Posterior cingulate gyrus (tissue), 11 donors: ENCODE results near the gene GPR173.
A peak's percentile ranks its signal among the peaks of the same experiment; 100 is the strongest.

ENCODE experiments used
- DNase-seq, 10 donors: peaks; one replicate each; pipeline versions ENCODE4 v3.0.0 to v3.0.0-alpha.2; 2020 to 2021; ENCODE audit warnings: mixed read lengths in 3 of 10
- intact Hi-C: fragments of 100-400 bp; cut with DNase I; formaldehyde crosslinking; loops from one replicate; pipeline ENCODE4 v1.15.1; 2023

GPR173 gene

DNA sequence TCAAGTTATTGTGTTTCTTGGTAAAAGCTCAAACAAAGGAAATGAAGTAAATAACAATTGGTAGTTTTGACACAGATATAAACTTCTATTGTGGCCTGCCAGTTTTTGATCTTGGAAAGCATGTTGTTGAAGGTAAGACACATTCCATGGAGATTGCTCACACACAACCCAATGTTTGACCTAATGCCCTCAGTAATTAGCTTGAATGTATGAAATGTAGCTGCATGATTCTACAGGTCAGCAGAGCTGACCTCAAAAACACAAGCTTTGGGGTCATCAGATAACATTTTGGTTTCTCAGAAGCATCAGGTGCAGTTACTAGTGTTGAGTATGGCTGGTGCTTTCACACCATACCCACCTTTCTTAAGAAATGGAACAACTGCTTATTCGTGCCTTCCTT lies 16.5 kb downstream of the GPR173 start:
- DNase-seq, result no peak
- intact Hi-C loops, result no loop called here

DNA sequence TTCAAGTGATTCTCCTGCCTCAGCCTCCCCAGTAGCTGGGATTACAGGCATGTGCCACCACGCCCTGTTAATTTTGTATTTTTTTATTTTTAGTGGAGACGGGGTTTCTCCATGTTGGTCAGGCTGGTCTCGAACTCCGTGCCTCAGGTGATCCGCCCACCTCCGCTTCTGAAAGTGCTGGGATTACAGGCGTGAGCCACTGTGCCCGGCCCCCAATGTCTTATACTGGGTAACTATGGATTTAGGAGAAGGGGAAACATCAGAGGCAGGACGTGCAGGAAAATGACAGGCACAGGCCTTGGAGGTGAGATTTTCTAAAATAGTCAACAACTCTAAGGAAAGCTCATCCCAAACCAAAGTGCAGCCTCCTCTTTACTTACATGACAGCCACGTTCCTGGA lies 22.5 kb downstream of the GPR173 start:
- intact Hi-C loops, result no loop called here
- no peak for DNase-seq

DNA sequence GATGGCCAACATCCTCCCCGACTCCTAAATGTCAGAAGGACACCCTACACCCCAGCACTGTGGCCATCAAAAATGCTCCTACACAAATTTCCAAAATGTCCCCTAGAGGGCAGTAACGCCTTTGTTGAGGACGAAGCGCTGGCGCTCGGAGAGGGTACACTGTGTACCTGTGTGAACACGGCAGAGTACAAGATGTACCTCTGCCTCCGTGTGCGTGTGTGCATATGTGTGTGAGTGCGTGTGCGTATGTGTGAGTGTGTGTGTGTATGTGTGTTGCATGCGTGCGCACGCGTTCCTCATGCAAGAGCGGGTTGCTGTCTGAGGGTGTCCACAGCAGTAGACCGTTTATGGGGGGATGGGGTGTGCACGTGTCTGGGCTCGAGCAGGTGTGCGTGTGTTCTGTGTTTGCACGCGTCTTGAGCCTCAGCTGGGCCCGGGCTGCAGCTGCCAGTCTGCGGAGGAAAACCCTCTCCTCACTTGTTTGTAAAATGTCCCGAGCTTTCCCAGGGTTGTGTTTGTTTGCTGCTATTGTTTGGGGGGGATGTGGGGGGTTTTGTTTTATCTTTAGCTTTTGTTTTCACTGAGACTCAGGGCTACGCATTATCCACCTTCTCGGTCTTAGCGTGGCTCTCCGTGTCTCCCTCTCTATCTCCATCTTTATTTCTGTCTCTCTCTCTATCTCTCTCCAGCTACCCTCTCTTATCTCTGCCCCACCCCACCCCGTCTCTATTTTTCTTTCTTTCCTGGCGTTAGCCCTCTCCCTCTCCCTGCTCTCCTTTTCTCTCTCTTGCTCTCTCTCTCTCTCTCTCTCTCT lies 23.2 kb downstream of the GPR173 start:
- intact Hi-C loops, result no loop called here
- peak in 7 of 10 donors; percentile 31 to 88 (median 43) for DNase-seq

DNA sequence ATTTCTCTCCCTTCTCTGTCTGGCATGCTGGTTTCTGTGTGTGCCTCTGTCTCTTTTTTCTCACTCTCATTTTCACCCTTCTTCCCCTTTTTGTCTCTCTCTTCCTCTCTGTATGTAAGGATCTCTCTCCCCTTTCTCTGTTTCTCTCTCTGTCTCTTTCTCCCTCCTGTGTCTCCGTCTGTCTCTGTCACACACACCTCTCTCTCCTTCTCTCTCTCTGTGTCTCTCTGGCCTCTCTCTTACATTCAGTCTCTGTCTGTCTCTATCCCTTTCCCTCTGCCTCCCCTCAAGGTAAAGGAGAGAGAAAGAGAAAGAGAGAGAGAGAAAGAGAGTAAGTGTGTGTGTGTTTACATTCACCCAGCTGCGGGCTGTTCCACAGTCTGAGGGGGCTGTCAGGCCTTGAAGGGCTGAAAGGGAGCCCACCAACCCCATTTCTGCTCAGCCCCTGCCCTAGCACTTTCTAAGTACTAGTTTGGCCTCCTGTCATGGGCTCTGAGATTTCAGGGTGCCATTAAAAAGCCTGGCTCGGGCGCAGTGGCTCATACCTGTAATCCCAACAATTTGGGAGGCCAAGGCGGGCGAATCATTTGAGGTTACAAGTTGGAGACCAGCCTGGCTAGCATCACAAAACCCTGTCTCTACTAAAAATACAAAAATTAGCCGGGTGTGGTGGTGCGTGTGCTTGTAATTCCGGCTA lies 24.0 kb downstream of the GPR173 start:
- DNase-seq, result no peak
- intact Hi-C loops, result no loop called here

DNA sequence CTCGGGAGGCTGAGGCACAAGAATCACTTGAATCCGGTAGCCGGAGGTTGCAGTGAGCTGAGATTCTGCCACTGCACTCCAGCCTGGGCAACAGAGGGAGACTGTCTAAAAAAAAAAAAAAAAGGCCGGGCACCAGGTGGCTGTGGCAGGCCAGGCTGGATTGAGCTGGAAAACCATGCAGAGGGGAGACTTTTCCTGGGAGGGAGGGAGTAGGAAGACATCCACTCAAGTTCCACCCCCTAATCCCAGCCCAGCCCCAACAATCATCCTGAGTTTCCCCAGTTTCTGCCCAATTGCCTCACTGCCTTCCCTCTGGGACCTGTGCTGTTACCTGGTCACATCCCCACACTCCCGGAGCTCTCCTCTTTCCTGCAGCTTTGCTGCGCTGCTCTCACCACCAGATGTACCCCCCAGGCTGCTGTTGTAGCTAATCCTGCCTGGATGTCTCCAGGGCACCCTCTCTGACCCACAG lies 24.6 kb downstream of the GPR173 start:
- DNase-seq, result no peak
- intact Hi-C loops, result no loop called here

DNA sequence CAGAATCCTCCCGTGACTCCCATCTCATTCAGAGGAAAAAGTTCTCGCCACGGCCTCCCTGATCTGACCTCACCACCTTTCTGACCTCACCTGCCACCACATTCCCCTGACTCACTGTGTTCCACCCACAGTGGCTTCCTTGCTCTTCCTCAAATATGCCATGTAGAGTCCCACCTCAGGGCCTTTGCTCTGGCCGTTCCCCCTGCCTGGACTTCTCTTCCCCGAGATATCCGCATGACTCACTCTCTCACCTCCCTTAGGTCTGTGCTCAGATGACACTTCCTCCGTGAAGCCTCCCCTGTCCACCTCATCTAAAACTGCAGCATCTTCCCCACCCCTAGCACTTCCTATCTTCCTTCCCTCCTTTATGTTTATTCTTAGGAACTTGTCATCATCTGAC lies 26.4 kb downstream of the GPR173 start:
- intact Hi-C loops, result no loop called here
- no peak for DNase-seq

DNA sequence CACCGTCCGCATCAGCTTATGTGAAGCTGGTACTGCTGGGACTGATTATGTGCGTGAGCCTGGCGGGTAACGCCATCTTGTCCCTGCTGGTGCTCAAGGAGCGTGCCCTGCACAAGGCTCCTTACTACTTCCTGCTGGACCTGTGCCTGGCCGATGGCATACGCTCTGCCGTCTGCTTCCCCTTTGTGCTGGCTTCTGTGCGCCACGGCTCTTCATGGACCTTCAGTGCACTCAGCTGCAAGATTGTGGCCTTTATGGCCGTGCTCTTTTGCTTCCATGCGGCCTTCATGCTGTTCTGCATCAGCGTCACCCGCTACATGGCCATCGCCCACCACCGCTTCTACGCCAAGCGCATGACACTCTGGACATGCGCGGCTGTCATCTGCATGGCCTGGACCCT lies 28.1 kb downstream of the GPR173 start:
- no peak for DNase-seq
- intact Hi-C loops, result no loop called here

DNA sequence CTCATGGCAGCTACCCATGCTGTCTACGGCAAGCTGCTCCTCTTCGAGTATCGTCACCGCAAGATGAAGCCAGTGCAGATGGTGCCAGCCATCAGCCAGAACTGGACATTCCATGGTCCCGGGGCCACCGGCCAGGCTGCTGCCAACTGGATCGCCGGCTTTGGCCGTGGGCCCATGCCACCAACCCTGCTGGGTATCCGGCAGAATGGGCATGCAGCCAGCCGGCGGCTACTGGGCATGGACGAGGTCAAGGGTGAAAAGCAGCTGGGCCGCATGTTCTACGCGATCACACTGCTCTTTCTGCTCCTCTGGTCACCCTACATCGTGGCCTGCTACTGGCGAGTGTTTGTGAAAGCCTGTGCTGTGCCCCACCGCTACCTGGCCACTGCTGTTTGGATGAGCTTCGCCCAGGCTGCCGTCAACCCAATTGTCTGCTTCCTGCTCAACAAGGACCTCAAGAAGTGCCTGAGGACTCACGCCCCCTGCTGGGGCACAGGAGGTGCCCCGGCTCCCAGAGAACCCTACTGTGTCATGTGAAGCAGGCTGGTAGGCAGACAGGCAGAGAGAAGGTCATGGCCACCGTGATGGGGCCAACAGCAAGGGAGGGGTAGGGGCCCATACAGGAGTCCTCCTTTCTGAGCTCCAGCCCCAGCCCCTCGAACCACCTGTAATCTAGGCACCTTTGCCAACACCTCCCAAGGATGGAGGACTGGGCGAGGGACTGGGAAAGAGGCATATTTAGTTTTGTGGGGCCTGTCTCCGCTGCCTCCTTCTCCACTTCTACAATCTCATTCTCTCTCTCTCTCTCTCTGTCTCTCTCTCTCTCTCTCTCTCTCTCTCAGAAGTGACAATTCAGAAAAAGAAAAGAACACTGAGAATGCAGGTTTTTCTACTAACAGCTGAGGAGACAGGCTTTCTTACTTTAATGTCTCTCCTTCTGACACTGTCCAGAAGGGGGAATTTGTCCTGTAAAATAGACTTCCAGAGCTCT lies 28.9 kb downstream of the GPR173 start:
- intact Hi-C loops, result no loop called here
- peak in 1 of 10 donors; percentile 85 for DNase-seq

DNA sequence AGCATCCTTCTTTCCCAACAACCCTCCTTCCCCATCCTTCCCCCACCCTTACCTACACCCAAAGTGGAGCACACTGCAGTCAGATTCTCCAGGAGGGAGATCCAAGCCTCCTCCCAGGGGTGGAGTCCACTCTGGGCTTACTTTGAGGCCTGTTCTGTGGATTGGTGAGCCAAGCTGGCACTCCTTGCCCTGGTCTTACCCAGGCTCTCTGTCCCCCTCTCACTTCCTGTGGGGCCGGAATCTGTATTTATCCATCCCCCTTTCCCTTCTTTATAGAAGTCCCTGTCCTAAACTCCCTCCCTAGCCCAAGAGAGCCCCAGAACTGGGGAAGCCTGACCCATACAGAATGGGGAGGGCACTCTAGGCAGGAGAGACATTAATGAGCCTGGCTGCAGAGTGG lies 30.4 kb downstream of the GPR173 start:
- no peak for DNase-seq
- intact Hi-C loops, result no loop called here

DNA sequence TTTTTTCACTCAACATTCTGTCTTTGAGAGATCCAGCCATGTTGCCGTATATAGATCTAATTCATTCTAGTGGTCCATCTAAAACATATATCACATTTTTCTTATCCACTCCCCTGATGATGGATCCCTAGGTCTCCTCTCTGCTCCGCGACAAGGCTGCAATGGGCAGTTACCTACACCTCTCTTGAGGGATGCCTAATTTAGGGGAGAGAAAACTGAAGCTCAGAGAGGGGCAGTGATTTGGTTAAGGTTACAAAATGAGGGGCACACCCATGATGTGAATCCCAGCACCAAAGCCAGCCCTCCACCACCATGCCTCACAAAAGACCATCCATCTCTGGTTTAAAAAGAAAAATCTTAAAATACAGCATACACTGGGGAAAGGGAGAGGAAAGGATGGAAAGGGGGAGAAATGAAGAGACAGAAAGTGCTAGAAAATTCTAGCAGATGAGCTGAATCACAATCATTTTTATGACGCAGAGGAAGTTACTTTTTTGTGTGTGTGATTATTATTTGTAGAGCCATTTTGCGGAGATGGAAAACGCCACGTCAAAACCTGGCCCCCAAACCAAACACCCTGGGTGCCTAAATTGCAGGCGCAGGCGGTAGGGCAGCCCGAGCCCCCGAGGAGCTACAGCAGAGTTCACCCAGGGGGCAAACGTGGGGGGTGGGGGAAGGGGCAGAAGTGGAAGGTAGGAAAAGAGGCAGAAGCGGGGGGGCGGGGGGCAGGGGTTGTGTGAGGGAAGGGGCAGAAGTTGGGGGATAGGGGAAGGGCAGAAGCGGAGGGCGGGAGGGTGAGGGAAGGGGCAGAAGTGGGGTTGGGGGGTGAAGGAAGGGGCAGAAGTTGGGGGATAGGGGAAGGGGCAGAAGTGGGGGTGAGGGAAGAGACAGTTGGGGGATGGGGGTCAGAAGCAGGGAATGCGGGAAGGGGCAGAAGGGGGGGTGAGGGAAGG lies 32.3 kb downstream of the GPR173 start:
- intact Hi-C loops, result no loop called here
- DNase-seq, result no peak

DNA sequence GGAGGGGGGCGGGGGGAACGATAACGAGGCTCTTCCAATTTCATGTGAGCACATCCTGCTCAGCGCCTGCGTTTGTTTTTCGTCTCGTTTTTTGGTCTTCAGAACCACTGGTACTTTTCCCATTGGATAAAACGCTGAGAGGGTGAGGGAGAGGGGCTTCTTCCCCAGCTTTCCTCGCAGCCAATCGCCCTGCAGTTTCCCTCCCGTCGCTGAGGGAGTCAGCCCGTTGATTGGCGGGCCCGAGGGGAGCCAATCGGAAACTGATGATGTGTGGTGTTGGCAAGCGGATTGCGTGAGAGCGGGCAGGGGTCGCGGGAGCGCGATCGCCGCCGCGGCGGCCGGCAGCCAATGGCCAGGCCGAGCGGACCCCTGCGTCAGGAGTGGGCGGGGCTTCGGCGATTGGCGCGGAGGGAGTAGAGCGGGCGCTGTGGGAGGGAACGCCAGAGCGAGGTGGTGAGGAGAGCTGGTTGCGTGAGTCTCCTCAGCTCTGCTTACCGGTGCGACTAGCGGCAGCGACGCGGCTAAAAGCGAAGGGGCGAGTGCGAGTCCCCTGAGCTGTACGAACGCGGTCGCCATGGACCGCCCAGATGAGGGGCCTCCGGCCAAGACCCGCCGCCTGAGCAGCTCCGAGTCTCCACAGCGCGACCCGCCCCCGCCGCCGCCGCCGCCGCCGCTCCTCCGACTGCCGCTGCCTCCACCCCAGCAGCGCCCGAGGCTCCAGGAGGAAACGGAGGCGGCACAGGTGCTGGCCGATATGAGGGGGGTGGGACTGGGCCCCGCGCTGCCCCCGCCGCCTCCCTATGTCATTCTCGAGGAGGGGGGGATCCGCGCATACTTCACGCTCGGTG lies 33.6 kb downstream of the GPR173 start, which contains the start of gene TSPYL2:
TSS of gene TSPYL2 (plus strand) at position 443 of the 848 bp plus-strand sequence. CDS start at position 575, 132 bp downstream.
- peak; percentile 89 to 99 (median 92) for DNase-seq
- intact Hi-C loops, result no loop called here

DNA sequence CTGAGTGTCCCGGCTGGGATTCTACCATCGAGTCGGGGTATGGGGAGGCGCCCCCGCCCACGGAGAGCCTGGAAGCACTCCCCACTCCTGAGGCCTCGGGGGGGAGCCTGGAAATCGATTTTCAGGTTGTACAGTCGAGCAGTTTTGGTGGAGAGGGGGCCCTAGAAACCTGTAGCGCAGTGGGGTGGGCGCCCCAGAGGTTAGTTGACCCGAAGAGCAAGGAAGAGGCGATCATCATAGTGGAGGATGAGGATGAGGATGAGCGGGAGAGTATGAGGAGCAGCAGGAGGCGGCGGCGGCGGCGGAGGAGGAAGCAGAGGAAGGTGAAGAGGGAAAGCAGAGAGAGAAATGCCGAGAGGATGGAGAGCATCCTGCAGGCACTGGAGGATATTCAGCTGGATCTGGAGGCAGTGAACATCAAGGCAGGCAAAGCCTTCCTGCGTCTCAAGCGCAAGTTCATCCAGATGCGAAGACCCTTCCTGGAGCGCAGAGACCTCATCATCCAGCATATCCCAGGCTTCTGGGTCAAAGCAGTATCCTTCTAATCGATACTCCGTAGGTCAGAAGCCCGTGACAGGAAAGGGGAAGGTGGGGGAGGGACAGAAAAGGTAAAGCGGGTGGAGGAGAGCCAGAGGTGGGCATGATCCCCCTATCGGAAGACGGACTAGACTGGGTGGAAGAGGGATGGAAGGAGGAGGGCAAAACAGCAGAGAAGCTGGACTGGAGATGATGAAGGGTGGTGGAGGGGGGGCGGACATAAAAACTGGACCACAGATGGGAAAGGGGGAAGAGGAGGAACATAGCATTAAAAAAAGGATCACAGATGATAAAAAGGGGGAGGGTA lies 34.4 kb downstream of the GPR173 start:
- peak in 2 of 10 donors; percentile 79 to 88 for DNase-seq
- intact Hi-C loops, result no loop called here

DNA sequence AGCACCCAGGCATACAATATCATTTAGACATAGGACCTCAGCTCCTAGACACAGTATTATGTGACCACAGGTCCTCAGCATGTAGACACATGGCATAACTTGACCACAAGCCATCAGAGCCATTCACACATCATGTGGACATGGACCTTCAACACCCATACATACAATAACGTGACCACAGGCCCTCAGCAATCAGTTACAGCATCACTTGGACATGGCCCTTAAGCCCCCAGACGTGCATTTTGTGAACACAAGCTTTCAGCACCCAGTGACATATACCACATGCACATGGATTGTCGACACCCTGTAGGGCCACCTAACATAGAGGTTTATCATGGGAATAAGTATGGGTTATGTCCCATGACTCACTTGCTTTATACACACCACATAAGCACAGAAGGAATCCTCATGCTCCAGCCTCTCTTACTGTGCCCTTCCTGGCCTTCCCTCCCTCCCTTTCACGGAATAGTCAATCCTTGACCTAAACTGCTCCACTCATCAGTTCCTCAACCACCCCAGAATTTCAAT lies 35.5 kb downstream of the GPR173 start:
- intact Hi-C loops, result no loop called here

DNA sequence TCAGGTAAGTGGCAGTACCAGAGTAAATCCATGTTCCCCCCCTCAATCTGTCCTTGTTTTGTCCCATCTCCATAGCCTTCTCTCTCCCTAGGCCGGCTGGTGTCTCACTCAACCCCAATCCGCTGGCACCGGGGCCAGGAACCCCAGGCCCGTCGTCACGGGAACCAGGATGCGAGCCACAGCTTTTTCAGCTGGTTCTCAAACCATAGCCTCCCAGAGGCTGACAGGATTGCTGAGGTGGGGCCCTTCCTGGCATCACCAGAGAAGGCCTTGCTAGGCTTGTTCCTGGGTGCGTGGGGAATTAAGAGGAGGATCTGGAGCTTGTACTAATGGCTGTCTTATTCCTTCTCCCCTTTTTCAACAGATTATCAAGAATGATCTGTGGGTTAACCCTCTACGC lies 36.3 kb downstream of the GPR173 start:
- intact Hi-C loops, result no loop called here
- DNase-seq, result peak in 1 of 10 donors; percentile 42

More for the DNA sequence above, 35.5 kb downstream of the GPR173 start:
- peak in 1 of 10 donors; percentile 40 for DNase-seq

DNA sequence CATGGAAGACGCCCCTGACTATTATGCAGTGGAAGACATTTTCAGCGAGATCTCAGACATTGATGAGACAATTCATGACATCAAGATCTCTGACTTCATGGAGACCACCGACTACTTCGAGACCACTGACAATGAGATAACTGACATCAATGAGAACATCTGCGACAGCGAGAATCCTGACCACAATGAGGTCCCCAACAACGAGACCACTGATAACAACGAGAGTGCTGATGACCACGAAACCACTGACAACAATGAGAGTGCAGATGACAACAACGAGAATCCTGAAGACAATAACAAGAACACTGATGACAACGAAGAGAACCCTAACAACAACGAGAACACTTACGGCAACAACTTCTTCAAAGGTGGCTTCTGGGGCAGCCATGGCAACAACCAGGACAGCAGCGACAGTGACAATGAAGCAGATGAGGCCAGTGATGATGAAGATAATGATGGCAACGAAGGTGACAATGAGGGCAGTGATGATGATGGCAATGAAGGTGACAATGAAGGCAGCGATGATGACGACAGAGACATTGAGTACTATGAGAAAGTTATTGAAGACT lies 37.2 kb downstream of the GPR173 start:
- DNase-seq, result peak in 1 of 10 donors; percentile 15
- intact Hi-C loops, result no loop called here

DNA sequence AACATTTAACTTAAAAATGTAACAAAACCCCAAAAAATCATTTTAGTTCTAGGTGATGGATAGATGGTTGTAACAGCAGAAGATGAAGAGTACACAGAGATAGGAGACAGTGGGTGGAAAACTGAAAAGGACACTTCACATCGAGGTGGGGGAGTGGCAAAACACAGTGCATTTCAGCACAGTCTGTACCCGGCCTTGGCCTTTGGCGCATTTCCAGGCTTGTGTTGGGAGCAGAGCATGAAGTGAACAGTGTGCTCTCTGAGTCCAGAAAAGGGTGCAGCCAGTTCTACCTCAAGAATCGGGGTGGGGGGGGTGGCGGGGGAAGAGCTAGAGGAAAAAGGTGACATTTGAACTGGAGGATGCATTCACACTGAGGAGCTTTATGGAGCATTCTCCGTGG lies 37.9 kb downstream of the GPR173 start:
- intact Hi-C loops, result no loop called here
- peak in 4 of 10 donors; percentile 42 to 69 (median 51) for DNase-seq

DNA sequence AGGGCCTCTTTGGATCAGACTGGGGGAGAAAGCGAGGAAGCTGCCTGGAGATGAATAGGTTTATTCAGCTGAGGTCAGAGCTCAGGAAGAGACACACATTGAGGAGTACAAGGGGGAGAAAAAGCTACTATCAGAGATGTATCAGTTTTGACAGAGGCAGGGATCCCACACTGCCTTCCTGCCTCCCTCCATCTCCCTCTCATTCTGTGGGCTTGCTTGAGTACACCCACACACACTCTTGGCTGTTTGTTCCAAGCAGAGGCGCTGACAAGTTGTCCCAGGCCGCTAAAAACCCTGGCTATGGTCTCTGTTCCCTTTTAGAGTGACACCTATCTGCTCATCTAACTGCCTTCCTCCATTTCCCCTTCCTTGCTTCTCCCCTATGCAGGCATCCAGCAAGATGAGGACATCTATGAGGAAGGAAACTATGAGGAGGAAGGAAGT lies 38.8 kb downstream of the GPR173 start:
- intact Hi-C loops, result no loop called here
- DNase-seq, result peak in 1 of 10 donors; percentile 47
